GM19467 (cell line): ENCODE measurements around the gene PKNOX2.

Experiments
- ATAC-seq: cut with Tn5 transposase; IDR thresholded peaks from one replicate; pipeline ENCODE4 v1.9.1; 2021; ENCODE audit warnings: mild to moderate bottlenecking, moderate library complexity; ENCODE audit not compliant: unreplicated experiment

Gene PKNOX2

GRCh38 chr11:125376117-125376516 lies 211.6 kb downstream of the PKNOX2 start:
- no peak for ATAC-seq

GRCh38 chr11:125376856-125377255 lies 212.3 kb downstream of the PKNOX2 start:
- no peak for ATAC-seq

DNA sequence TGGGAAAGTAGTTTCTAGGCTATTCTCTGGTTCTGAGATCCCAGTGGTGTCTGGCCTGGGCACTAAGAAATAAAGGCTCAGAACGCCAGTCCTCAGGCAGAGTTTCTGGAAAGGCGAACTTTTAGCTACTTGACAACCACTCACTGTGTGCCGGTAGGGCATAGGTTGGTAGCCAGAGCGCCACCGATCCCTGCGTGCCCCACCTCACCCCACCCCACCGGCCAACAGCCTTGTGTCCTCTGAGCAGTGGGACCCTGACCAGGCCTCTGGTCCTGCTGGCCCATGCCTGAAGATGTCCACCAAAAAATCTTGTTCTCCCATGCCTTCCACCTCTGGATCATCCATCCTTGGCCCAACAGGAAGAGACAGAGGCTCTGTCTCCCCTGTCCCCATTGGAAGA lies 213.5 kb downstream of the PKNOX2 start:
- no peak for ATAC-seq

DNA sequence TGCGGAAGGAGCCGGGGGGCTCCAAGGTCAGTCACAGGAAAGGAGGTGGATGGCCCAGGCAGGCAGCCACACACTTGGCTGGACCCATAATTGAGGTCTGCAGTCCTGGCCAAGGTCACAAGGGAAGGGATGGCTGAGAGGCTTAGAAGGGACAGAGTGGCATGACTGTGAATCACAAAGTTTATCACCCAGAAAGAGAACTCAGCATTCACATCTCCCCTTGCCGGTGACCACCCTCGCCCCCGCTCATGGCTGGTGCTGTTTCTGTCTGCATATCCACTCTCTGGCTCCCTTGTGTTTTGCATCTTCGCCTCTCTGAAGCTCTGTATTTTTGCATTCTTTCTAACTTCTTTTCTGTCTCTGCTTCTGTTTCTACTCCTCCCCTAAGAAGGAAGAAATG lies 214.0 kb downstream of the PKNOX2 start:
- ATAC-seq = no peak

DNA sequence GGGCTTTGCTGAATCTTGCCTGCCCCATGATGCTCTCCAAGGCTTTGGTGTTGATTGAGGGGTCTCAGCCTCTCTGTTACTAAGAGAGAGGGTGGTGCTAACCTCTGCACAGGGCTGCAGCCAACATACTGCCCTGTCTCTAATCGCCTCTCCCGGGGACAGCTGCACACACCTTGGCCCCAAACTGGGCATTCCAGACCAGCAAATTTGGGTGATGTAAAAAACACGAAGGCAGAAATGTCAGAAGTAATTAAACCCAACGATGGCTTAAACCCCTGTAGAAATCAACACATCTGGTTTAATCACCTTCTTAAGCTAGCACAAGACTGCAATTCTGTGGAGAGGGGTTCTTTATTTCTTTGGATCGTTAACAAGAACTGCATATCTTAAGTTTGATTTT lies 215.0 kb downstream of the PKNOX2 start:
- no peak for ATAC-seq

GRCh38 chr11:125379981-125380380 lies 215.4 kb downstream of the PKNOX2 start:
- no peak for ATAC-seq

GRCh38 chr11:125380756-125381445 lies 216.3 kb downstream of the PKNOX2 start:
- ATAC-seq = no peak

GRCh38 chr11:125381499-125382044 lies 217.0 kb downstream of the PKNOX2 start:
- ATAC-seq = no peak

DNA sequence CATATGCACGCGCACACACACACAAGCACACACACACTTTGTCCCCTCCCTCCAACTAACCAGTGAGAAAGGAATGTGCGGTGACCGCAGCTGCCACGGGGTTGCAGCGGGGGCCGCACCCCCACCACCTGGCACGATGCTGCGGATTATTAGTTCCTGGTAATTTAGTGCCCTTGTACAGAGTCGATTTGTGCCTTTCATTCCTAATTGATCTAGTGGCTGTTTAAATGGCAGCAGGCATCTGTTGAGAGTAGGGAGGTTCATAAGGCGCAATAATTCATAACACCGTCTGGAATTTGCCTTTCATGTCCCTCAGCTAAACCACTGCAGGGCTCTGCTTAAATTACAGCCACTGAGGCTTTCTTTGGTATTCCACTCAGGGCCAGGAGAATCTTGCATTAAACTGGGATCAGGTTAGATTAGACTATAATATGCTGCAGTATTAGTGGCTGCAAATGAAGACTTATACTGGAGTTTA lies 217.8 kb downstream of the PKNOX2 start:
- ATAC-seq = no peak

GRCh38 chr11:125382822-125383221 lies 218.3 kb downstream of the PKNOX2 start:
- no peak for ATAC-seq

DNA sequence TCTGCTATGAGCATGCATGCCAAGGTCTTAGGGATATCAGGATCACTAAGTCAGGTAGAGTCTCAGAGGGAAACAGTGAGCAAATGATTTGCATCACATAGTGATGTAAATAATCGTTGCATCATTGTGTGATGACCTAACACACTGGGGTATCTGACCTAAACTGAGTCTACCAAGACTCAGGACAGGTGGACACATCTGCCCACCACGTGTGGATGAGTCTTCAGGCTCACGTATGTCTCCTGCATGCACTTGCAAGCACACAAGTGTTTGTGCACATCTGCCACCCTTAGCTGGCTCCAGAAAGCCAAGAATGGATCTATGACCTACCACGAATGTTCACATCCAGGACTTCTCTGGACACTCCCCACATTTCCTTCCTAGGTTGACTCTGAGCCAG lies 220.3 kb downstream of the PKNOX2 start:
- ATAC-seq = no peak

GRCh38 chr11:125387901-125388300 lies 223.3 kb downstream of the PKNOX2 start:
- no peak for ATAC-seq

- no peak for ATAC-seq
These were observed 224.1 kb downstream of the PKNOX2 start for GRCh38 chr11:125388611-125389010.

DNA sequence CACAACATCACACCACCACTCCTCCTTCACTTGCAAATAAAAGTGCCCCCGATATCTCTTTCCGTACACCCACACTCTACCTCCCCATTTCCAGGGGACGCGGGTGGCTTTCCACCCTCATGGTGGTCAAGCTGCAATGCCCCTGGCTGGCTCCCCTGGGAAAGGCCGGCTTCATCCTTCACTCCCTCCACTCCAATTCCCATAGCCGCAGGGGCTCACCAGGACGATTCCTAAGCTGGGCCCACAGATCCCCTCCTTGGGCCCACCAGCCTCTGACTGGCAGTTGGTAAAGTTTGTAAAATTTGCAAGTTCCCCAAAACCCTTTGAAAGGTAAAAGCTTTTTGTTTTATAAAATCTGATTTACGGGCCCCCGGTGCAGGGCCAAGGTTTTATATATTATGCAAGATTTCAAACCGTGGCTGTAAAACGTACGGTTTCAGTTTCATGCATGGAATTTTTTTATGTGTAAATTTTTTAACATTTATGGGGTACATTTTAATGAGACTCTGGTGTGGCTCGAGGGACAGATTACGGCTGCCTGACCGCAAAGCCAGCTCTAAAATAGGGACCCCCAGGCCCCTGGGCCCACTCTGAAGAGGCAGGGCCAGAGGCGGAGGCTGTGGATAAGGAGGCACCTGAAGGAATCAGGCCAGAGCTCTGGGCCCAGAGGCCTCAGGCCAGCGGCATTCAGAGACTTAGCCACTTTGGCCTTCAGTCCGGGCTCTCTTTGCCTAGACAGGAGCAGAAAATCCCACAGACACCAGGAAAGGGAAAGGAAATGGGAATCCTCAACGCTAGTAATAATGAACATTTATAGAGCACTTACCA lies 225.0 kb downstream of the PKNOX2 start:
- ATAC-seq = no peak

GRCh38 chr11:125390946-125391345 lies 226.4 kb downstream of the PKNOX2 start:
- ATAC-seq = no peak

GRCh38 chr11:125393331-125393730 lies 228.8 kb downstream of the PKNOX2 start:
- no peak for ATAC-seq

DNA sequence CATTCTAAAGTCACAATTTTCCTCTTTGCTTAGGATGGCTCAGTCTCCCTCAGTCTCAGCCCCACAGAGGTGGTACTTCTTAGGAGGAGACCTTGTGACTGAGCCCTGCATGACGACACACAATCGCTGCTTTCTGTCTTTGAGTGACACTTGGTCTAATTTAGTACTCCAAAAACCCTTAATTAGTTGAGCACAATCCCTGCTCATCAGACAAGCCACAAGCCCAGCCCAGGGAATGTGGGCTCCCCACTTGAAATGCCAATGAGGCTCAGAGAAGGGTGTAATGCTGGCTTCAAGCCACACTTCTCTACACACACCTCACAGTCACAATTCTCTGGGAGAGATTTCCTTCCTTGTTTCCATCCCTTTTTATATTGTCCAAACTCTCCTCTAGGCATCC lies 229.7 kb downstream of the PKNOX2 start:
- no peak for ATAC-seq

DNA sequence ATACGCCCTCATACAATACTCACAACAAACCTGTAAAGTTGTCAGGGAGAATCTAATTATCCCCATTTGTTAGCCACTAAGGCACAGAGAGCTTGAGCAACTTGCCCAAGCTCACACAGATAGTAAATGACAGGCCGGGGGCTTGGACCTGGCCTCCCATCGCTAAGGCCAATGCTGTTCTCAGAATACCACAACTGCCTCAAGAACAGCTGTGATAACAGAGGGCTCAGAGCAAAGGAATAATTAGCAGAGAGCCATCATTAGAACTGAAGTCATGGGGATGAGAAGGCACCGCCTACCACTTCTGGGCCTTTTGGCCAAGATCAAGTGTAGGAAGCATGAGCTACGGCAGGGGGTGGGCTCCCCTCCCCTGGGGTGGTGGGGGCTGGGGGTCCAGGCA lies 232.9 kb downstream of the PKNOX2 start:
- no peak for ATAC-seq

- no peak for ATAC-seq
These were observed 233.9 kb downstream of the PKNOX2 start for GRCh38 chr11:125398475-125398874.

GRCh38 chr11:125398994-125399640 lies 234.6 kb downstream of the PKNOX2 start:
- ATAC-seq = no peak

DNA sequence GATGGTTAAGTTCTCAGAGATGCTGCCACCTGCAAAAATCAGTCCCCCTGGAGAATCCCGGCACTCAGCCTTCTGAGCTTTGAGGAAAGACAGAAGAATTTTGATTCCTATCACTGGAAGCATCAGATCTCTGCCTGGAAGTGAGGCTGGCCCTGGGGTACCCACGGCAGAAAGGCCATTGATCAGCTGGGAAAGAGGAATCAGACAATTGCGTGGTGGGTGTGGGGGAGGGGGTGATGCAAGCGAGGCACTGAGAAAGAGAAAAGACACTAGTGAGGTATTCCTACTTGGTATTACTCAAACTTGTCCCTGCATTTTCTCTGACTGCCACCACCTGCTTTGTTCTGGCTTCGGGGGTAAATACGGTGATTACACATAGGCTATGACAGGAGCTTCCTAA lies 235.4 kb downstream of the PKNOX2 start:
- no peak for ATAC-seq
